Uterine smooth muscle cell (primary cell): ENCODE measurements around the gene CCDC136. TPM values are rescaled to one million over a fixed set of nuclear protein-coding genes. Genes with fewer than 3 reads are reported as not detected.

Experiments used
- total RNA-seq: library from RNA; depleted of rRNA; stranded (reverse); fragments of >200 nt; gene quantifications from 2 replicates; pipeline ENCODE4 v1.2.3, GENCODE V29; 2014

Gene CCDC136
- 14.7 and 17.9 TPM in 2 replicates for total RNA-seq

GRCh38 chr7:128791121-128791971 lies at the start of gene CCDC136:
CCDC136 (plus strand) TSS chr7:128791968; CDS start chr7:128792412, 444 bp downstream.

GRCh38 chr7:128775744-128776474 lies 15.9 kb upstream of the CCDC136 start, which contains the start of gene OPN1SW:
OPN1SW (minus strand) TSS chr7:128775794; CDS start chr7:128775781, 13 bp downstream.

GRCh38 chr7:128830231-128831177 lies 38.7 kb downstream of the CCDC136 start, which contains the start of gene FLNC:
FLNC (plus strand) TSS chr7:128830406; CDS start chr7:128830638, 232 bp downstream.

GRCh38 chr7:128862571-128863432 lies 71.0 kb downstream of the CCDC136 start, which contains the start of gene ATP6V1F:
ATP6V1F (plus strand) TSS chr7:128862856; CDS start chr7:128862905, 49 bp downstream.

Other genes starting within 250 kb of the CCDC136 start
- 0.33 and 0.87 TPM in 2 replicates for gene GARIN1A, start 119.7 kb upstream of the CCDC136 start, total RNA-seq
- gene CALU, start 52.6 kb upstream of the CCDC136 start, total RNA-seq = 1,088 and 1,188 TPM in 2 replicates
- gene OPN1SW, start 16.2 kb upstream of the CCDC136 start, total RNA-seq = not detected in 2 replicates
- 286 and 354 TPM in 2 replicates for gene FLNC, start 38.4 kb downstream of the CCDC136 start, total RNA-seq
- gene ATP6V1F, start 70.9 kb downstream of the CCDC136 start, total RNA-seq = 84.0 and 94.6 TPM in 2 replicates
- 0.55 and 5.2 TPM in 2 replicates for gene KCP, start 118.7 kb downstream of the CCDC136 start, total RNA-seq
- gene IRF5, start 146.0 kb downstream of the CCDC136 start, total RNA-seq = 0.11 and 0.37 TPM in 2 replicates